SKM-1 treated with dmso at 0.1 percent for 144 hours (cell line): Measurements from ENCODE around the gene ABCC12.

Experiments used
- DNase-seq: peaks from one replicate; lab custom pipeline; 2025; ENCODE audit not compliant: unreplicated experiment; lab: John Stamatoyannopoulos, UW

Gene ABCC12

GRCh38 chr16:48133455-48134211, 22.2 kb downstream of the ABCC12 start:
- no peak for DNase-seq

GRCh38 chr16:48132696-48133095, 23.1 kb downstream of the ABCC12 start:
- DNase-seq, result no peak

- DNase-seq, result no peak
Observed at GRCh38 chr16:48131201-48131935, 24.4 kb downstream of the ABCC12 start.

- no peak for DNase-seq
Observed at GRCh38 chr16:48129926-48130325, 25.9 kb downstream of the ABCC12 start.

GRCh38 chr16:48128769-48129168, 27.0 kb downstream of the ABCC12 start:
- DNase-seq, result no peak

GRCh38 chr16:48126801-48127644, 28.8 kb downstream of the ABCC12 start:
- no peak for DNase-seq

- no peak for DNase-seq
Observed at GRCh38 chr16:48125888-48126287, 29.9 kb downstream of the ABCC12 start.

- DNase-seq, result no peak
Observed at GRCh38 chr16:48124266-48124665, 31.5 kb downstream of the ABCC12 start.

- no peak for DNase-seq
Observed at GRCh38 chr16:48123104-48123788, 32.5 kb downstream of the ABCC12 start.

- DNase-seq, result no peak
Observed at GRCh38 chr16:48121276-48121675, 34.5 kb downstream of the ABCC12 start.

- no peak for DNase-seq
Observed at GRCh38 chr16:48118841-48119240, 37.0 kb downstream of the ABCC12 start.

GRCh38 chr16:48117217-48118105, 38.3 kb downstream of the ABCC12 start:
- DNase-seq, result peak; percentile 53

- DNase-seq, result no peak
Observed at GRCh38 chr16:48115299-48115698, 40.5 kb downstream of the ABCC12 start.

- no peak for DNase-seq
Observed at GRCh38 chr16:48114410-48114809, 41.4 kb downstream of the ABCC12 start.

GRCh38 chr16:48113471-48113870, 42.3 kb downstream of the ABCC12 start:
- no peak for DNase-seq

GRCh38 chr16:48113001-48113400, 42.8 kb downstream of the ABCC12 start:
- no peak for DNase-seq

- DNase-seq, result no peak
Observed at GRCh38 chr16:48112600-48112999, 43.2 kb downstream of the ABCC12 start.

- peak; percentile 2 for DNase-seq
Observed at GRCh38 chr16:48110982-48111381, 44.8 kb downstream of the ABCC12 start.

GRCh38 chr16:48110000-48110399, 45.8 kb downstream of the ABCC12 start:
- no peak for DNase-seq

- no peak for DNase-seq
Observed at GRCh38 chr16:48109475-48109874, 46.3 kb downstream of the ABCC12 start.
